NCI-H446 (cell line): ENCODE results near the gene SERPINB1.

ENCODE experiments used
- DNase-seq, 2 experiments: peaks; one replicate each; lab custom pipeline; 2025; lab: John Stamatoyannopoulos, UW

SERPINB1 gene

DNA sequence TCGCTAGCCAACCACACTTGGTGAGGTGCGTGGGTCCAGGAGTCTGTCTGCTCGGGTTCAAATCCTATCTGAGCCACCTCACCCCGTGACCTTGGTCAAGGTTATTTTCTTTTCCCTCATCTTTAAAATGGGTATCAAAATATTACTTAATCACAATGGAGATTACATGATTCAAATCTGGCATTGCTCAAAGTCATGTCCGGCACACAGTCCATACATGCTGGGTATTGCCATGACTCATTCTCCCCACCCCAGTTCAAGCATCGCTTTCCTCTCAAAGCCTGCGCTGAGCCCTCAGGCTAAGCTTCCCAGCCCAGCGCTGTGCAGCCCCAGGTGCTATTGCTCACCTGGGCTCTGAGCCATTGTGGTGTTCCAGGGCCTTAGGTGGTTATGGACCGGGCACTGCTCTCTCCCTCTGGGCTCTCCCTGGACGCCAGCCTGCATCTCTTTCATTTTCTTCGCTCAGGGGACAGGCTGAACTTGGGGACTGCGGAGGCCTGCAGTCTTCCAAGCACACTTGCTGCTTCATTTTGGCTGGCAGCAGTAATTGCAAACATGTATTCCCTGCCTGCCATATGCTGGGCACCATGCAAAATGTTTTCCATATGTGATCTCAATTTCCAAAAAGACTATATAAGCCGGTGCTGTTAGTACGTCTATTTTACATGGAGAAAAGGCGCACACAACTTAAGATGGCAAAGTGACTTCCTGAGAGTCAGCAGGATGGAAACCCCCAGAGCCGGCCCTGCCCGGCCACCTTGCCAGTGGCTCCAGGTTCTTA, 49.1 kb downstream of the SERPINB1 start:
- DNase-seq: no peak

- no peak for DNase-seq
Observed at GRCh38 chr6:2791450-2791974, 50.2 kb downstream of the SERPINB1 start.

DNA sequence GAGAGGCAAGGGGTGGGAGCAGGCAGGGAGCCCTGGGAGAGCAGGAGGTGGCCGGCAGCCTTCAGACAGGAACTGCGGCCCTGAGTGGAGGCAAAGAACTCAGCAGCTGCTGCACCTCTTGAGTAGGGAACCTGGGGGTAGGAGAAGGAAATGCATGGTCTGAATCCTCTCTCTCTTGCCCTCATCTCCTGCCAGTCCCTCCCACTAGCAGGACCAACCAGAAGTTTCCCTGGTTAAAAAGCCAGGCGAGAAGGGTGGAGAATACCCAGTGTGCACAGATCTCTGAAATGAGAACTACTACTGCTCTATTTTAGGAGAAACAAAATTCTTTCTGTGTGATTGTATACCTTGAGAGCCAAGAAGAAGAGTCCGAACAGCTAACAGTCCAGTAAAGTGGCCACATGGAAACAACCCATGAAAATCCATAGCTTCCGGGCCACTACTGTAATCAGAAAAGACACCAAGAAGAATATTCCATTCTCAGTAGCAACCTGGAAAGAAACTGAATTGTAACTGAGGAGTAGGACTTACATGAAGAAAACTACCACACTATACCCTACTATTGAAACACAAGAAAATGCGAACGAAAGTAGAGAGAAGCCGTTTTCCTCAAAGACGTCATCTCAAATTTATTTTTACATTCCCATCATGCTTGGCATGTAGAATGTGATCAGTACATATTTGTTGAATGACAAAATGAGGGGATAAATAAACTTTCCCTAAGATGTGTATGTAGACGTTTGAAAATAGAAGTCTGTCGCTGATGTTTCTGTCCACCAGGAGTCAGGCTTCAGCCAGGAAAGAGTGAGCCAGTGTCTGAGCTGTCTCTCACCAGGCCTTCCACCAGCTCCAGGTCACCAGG, 50.8 kb downstream of the SERPINB1 start:
- peak; percentile 30 to 57 for DNase-seq

DNA sequence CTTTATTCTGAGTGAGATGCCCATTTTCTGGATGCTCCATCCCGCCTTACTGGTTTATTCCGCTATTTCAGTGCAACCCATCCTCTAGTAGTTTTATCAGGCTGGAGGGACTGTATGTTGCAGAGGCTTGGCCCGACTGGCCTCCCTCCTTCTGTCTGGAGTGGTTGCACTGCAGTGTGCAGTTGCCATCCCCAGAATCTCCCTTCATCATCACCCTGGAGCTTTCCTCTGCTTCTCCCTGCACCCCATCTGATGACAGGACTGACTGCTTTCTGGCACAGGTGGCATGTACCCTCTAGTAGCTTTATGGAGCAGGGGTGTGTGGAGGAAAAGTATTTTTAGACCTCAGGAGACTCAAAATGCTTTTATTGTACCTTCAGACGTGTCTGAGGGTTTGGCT, 55.4 kb downstream of the SERPINB1 start:
- DNase-seq: no peak

GRCh38 chr6:2784930-2785329, 56.7 kb downstream of the SERPINB1 start:
- no peak for DNase-seq

- DNase-seq: no peak
Observed at GRCh38 chr6:2784061-2784460, 57.6 kb downstream of the SERPINB1 start.

GRCh38 chr6:2783188-2783963, 58.3 kb downstream of the SERPINB1 start:
- DNase-seq: no peak

DNA sequence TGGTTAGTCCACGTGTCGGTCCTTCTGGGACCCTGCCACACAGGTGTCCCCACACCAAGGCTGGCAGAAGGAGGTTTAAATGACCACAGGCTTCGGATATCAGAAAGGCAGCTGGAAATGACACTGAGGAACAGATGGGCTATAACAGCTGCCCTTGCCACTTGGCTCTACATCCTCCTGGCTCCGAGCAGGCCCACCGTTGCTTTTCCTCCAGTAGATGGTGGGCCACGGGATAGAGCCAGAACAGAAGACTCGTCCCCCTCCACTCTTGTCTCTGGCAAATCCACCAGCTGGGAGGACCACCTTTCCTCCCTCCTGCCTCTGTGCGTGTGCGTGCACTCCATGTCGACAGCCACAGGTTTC, 58.9 kb downstream of the SERPINB1 start:
- DNase-seq: no peak

- no peak for DNase-seq
Observed at GRCh38 chr6:2782356-2782708, 59.3 kb downstream of the SERPINB1 start.
